ENCODE measurements around the gene GALNT14.

DNA sequence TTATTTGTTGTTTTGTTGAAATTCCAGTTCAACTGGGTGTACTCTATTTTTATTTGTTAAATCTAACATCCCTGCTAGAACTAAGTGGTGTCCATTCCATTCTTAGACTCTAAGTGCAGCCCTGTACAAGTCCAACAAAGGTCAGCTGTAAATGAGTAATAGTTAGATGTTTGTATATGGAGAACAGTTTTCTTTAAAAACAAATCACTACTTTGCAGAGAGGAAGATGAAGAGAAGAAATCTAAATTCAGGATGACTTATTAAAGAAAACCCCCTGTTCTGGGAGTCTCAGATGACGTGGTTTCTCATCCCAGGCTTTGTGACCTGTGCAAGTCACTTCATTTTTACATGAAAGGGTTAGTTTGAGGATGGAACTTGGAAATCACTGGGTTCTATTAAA lies 57.9 kb downstream of the GALNT14 start:
- TF ChIP-seq, protein P1, sequence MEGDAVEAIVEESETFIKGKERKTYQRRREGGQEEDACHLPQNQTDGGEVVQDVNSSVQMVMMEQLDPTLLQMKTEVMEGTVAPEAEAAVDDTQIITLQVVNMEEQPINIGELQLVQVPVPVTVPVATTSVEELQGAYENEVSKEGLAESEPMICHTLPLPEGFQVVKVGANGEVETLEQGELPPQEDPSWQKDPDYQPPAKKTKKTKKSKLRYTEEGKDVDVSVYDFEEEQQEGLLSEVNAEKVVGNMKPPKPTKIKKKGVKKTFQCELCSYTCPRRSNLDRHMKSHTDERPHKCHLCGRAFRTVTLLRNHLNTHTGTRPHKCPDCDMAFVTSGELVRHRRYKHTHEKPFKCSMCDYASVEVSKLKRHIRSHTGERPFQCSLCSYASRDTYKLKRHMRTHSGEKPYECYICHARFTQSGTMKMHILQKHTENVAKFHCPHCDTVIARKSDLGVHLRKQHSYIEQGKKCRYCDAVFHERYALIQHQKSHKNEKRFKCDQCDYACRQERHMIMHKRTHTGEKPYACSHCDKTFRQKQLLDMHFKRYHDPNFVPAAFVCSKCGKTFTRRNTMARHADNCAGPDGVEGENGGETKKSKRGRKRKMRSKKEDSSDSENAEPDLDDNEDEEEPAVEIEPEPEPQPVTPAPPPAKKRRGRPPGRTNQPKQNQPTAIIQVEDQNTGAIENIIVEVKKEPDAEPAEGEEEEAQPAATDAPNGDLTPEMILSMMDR (IDR thresholded peaks at IDR 0.05): no peak
- TF ChIP-seq POLR2A (IDR thresholded peaks at IDR 0.05): no peak

Measured in vagina (tissue), 2 donors.